ENCODE measurements around the gene ITGA5.

GRCh38 chr12:54438517-54438916 is 19.5 kb upstream of the ITGA5 start:
- TF ChIP-seq CTCF (IDR thresholded peaks at IDR 0.05) (no peak), POLR2A (IDR thresholded peaks at IDR 0.05) (no peak)

Data from prostate gland (tissue), 2 donors.